NB4 (cell line): Measurements from ENCODE around the gene PLPPR1.

Experiments used
- CTCF ChIP-seq: IDR thresholded peaks from one replicate; pipeline ENCODE4 v1.5.1; 2012; ENCODE audit warnings: low read depth, low read length
- MAX ChIP-seq: IDR thresholded peaks from 2 replicates; pipeline ENCODE4 v1.6.1; 2011; ENCODE audit warnings: low read depth, low read length

GRCh38 chr9:101072259-101072658, 43.7 kb downstream of the PLPPR1 start:
- TF ChIP-seq MAX (no peak), CTCF (no peak)
